A549 (cell line): ENCODE results near the gene BMAL1. TPM values are rescaled to one million over a fixed set of nuclear protein-coding genes. Genes with fewer than 3 reads are reported as not detected.

Experiments
- ATAC-seq, 2 experiments: fragments of 200-7000 bp in 1 of 2; fragments of >200 bp in 1 of 2; cut with Nextera tagmentation in 1 of 2; cut with Tn5 transposase in 1 of 2; 3 replicates each; pipeline versions ENCODE4 v1.8.0 to v1.9.1; 2018 to 2020; ENCODE audit warnings: mild to moderate bottlenecking in 1 of 2, moderate library complexity in 1 of 2
- CTCF ChIA-PET: fragments of 300-600 bp; sonication (Branson Sonifier 250); formaldehyde crosslinking; extraction: SDS; loops from one replicate; lab custom pipeline; 2021; ENCODE audit warnings: antibody characterized with exemption, inconsistent platforms; lab: Yijun Ruan, JAX
- POLR2A ChIA-PET: fragments of 350-600 bp; formaldehyde crosslinking; extraction: SDS; loops from one replicate; lab custom pipeline; 2021; ENCODE audit warnings: antibody characterized with exemption, inconsistent platforms; lab: Yijun Ruan, JAX
- DNase-seq, 2 experiments: peaks; one replicate each; pipeline versions ENCODE4 v3.0.0 to v3.0.0-alpha.2; 2011 to 2016; ENCODE audit warnings: low read depth in 1 of 2, low spot score in 1 of 2
- FAIRE-seq: peaks from 2 replicates; lab custom pipeline; 2011; peaks lifted over from hg19 to GRCh38; lab: Jason Lieb, UNC
- H3K27ac ChIP-seq, 2 experiments: fragments of >200 bp; sonication (Bioruptor Twin); formaldehyde crosslinking; 3 replicates each; pipeline ENCODE4 v1.5.1; 2016 to 2017
- H3K4me1 ChIP-seq: fragments of >200 bp; sonication (Bioruptor Twin); formaldehyde crosslinking; 3 replicates; pipeline ENCODE4 v1.6.1; 2016
- H3K4me2 ChIP-seq: fragments of >200 bp; sonication (Bioruptor Twin); formaldehyde crosslinking; 3 replicates; pipeline ENCODE4 v1.6.1; 2016
- H3K4me3 ChIP-seq: fragments of >200 bp; sonication (Bioruptor Twin); formaldehyde crosslinking; 3 replicates; pipeline ENCODE4 v1.5.1; 2016
- H3K9me3 ChIP-seq: fragments of >200 bp; sonication (Bioruptor Twin); formaldehyde crosslinking; 3 replicates; pipeline ENCODE4 v1.6.1; 2016
- ATOH8 ChIP-seq: fragments of 250-450 bp; sonication (Bioruptor Pico); IDR thresholded peaks from 2 replicates; pipeline ENCODE4 v1.5.0; 2020; ENCODE audit warnings: low read depth, mild to moderate bottlenecking, moderate library complexity
- CEBPB ChIP-seq, 2 experiments: fragments of >200 bp in 1 of 2; sonication (Bioruptor Twin) in 1 of 2; formaldehyde crosslinking in 1 of 2; IDR thresholded peaks; 2 replicates each; pipeline ENCODE4 v1.6.1; 2012 to 2016
- CHD4 ChIP-seq: fragments of 200-600 bp; sonication (generic); IDR thresholded peaks from 2 replicates; pipeline ENCODE4 v1.6.1; 2016; ENCODE audit warnings: antibody characterized with exemption, mild to moderate bottlenecking, borderline replicate concordance
- FOSB ChIP-seq: fragments of 250-450 bp; sonication (Bioruptor Pico); IDR thresholded peaks from 2 replicates; pipeline ENCODE4 v1.5.0; 2020; ENCODE audit warnings: mild to moderate bottlenecking, moderate library complexity
- FOSL2 ChIP-seq, 2 experiments: fragments of 450-650 bp in 1 of 2; fragments of >200 bp in 1 of 2; sonication (Bioruptor Twin) in 1 of 2; formaldehyde crosslinking; IDR thresholded peaks; 2 replicates each; pipeline versions ENCODE4 v1.5.0 to v1.6.1; 2016 to 2020; ENCODE audit warnings: mild to moderate bottlenecking in 1 of 2, moderate library complexity in 1 of 2
- HDAC2 ChIP-seq: fragments of 200-600 bp; sonication (generic); IDR thresholded peaks from 2 replicates; pipeline ENCODE4 v1.6.1; 2016
- HOXB5 ChIP-seq: fragments of 250-450 bp; sonication (Bioruptor Pico); IDR thresholded peaks from 2 replicates; pipeline ENCODE4 v1.5.0; 2020; ENCODE audit warnings: mild to moderate bottlenecking, moderate library complexity
- JUN ChIP-seq, 2 experiments: fragments of >200 bp; sonication (Bioruptor Twin); formaldehyde crosslinking; IDR thresholded peaks; 2 replicates in 1 of 2; 3 replicates in 1 of 2; pipeline ENCODE4 v1.6.1; 2016 to 2017
- KDM1A ChIP-seq: fragments of 200-600 bp; sonication (generic); IDR thresholded peaks from 2 replicates; pipeline ENCODE4 v1.6.1; 2016; ENCODE audit warnings: low read depth, mild to moderate bottlenecking
- MAZ ChIP-seq: fragments of 150-350 bp; IDR thresholded peaks from 2 replicates; pipeline ENCODE4 v1.6.1; 2014; ENCODE audit warnings: antibody characterized with exemption, low read depth, low read length, borderline replicate concordance
- MYC ChIP-seq: IDR thresholded peaks from 2 replicates; pipeline ENCODE4 v1.6.1; 2012; ENCODE audit warnings: mild to moderate bottlenecking, inconsistent platforms, low read length, improper control_type of control experiment, borderline replicate concordance
- POLR2AphosphoS2 ChIP-seq: conservative IDR thresholded peaks from 2 replicates; pipeline ENCODE4 v1.6.1; 2012; ENCODE audit warnings: low read length, improper control_type of control experiment, inconsistent platforms
- RAD21 ChIP-seq, 2 experiments: fragments of >200 bp in 1 of 2; sonication (Bioruptor Twin) in 1 of 2; formaldehyde crosslinking in 1 of 2; IDR thresholded peaks in 1 of 2; conservative IDR thresholded peaks in 1 of 2; 2 replicates in 1 of 2; 3 replicates in 1 of 2; pipeline ENCODE4 v1.6.1; 2012 to 2018; ENCODE audit warnings: inconsistent platforms in 1 of 2
- USF2 ChIP-seq: fragments of 450-650 bp; IDR thresholded peaks from 2 replicates; pipeline ENCODE4 v1.6.1; 2014; ENCODE audit warnings: antibody characterized with exemption
- ZNF302 ChIP-seq: fragments of 250-450 bp; sonication (Bioruptor Pico); IDR thresholded peaks from 2 replicates; pipeline ENCODE4 v1.9.0; 2021; ENCODE audit warnings: inconsistent platforms, mild to moderate bottlenecking, moderate library complexity
- ZSCAN20 ChIP-seq: fragments of 250-450 bp; sonication (Bioruptor Pico); IDR thresholded peaks from 2 replicates; pipeline ENCODE4 v1.8.0; 2022; ENCODE audit warnings: mild to moderate bottlenecking, moderate library complexity
- WGBS: methylation state at CpG from one replicate; pipeline ENCODE4 v1.1.6; 2017; ENCODE audit errors: missing lambda C conversion rate; 5-methylcytosine and 5-hydroxymethylcytosine counted together
- polyA plus RNA-seq, 4 experiments: library from polyadenylated mRNA; depleted of rRNA in 3 of 4; stranded (reverse); fragments of >200 nt; fragmentation: RNase III in 1 of 4; extraction: RNeasy Plus Mini Kit Qiagen cat#74134 plus additional on column Dnase treatment in 1 of 4; gene quantifications; 2 replicates in 3 of 4; 3 replicates in 1 of 4; pipeline ENCODE4 v1.2.3, GENCODE V29; 2011 to 2017

BMAL1 gene
- polyA plus RNA-seq, 2 of the 4 experiments (the other 2 are of a cell fraction) = 28.6 to 29.2 TPM

GRCh38 chr11:13310443-13310842 lies 32.9 kb downstream of the BMAL1 start:
- Histone ChIP-seq H3K27ac (no peak overlapping the region), H3K4me2 (no peak overlapping the region), H3K4me3 (no peak overlapping the region), H3K4me1 (peaks cover 7% of the 10 kb centered on the region; the same call in 2 of the 3 replicates), H3K9me3 (no peaks in the 10 kb centered on the region)
- DNase-seq = no peak
- 88% methylated on average over 6 of the region's 6 CpGs for WGBS
- TF ChIP-seq ATOH8 (CRISPR knock-in tag) (no peak), CEBPB (IDR thresholded peaks at IDR 0.05) (no peak), JUN (IDR thresholded peaks at IDR 0.05) (no peak), MYC (no peak), FOSB (no peak), ZNF302 (CRISPR knock-in tag) (no peak), POLR2AphosphoS2 (no peak), USF2 (no peak), MAZ (no peak), HOXB5 (no peak), ZSCAN20 (CRISPR knock-in tag) (no peak), KDM1A (no peak), FOSL2 (IDR thresholded peaks at IDR 0.05) (no peak), FOSL2 (CRISPR knock-in tag; IDR thresholded peaks at IDR 0.05) (no peak), HDAC2 (no peak)
- ATAC-seq = no peak
- POLR2A ChIA-PET = no interaction called here
- CTCF ChIA-PET = interaction anchor here (0.7 to 3.4 kb wide), 7 partner anchors 8 to 71 kb away, joined by 3 to 19 read pairs (median 4); no protein-coding TSS in a partner anchor
- FAIRE-seq = no peak

GRCh38 chr11:13311570-13311969 lies 34.0 kb downstream of the BMAL1 start:
- DNase-seq = no peak
- POLR2A ChIA-PET = no interaction called here
- Histone ChIP-seq H3K4me2 (no peak overlapping the region), H3K9me3 (no peaks in the 10 kb centered on the region), H3K27ac (no peak overlapping the region), H3K4me1 (peaks cover 18% of the 10 kb centered on the region), H3K4me3 (no peak overlapping the region)
- ATAC-seq = no peak
- 76% methylated on average over 3 of the region's 3 CpGs for WGBS
- CTCF ChIA-PET = interaction anchor here (0.8 to 1.3 kb wide), 3 partner anchors 16 to 72 kb away, joined by 3 to 4 read pairs (median 4); no protein-coding TSS in a partner anchor
- TF ChIP-seq RAD21 (conservative IDR thresholded peaks at IDR 0.05 in 1 of 2, IDR thresholded peaks at IDR 0.05 in 1 of 2) = no peak
- TF ChIP-seq, all 56 proteins: peak for 0
- FAIRE-seq = no peak

GRCh38 chr11:13313005-13313819 lies 35.6 kb downstream of the BMAL1 start:
- no peak for DNase-seq
- ATAC-seq = no peak
- no peak for TF ChIP-seq ATOH8 (CRISPR knock-in tag)
- no peak for TF ChIP-seq CHD4

More at GRCh38 chr11:13313005-13313819, 35.6 kb downstream of the BMAL1 start:
- H3K4me3 ChIP-seq = no peak overlapping the region
- ChIA-PET CTCF (interaction anchor here (0.7 to 2.7 kb wide), 8 partner anchors 11 to 1025 kb away, joined by 3 to 20 read pairs (median 4); no protein-coding TSS in a partner anchor), POLR2A (interaction anchor here (0.6 kb wide), 1 partner anchor 29 kb away, joined by 6 read pairs; no protein-coding TSS in a partner anchor)
- no peaks in the 10 kb centered on the region for H3K9me3 ChIP-seq
- H3K4me1 ChIP-seq = peaks cover 23% of the 10 kb centered on the region
- H3K4me2 ChIP-seq = no peak overlapping the region
- no peak overlapping the region for H3K27ac ChIP-seq
- WGBS = 85% methylated on average over 16 of the region's 16 CpGs
- no peak for FAIRE-seq
